NCI-H1048 (cell line): Measurements from ENCODE around the gene OPRL1.

Experiments used
- DNase-seq: peaks from one replicate; lab custom pipeline; 2025; lab: John Stamatoyannopoulos, UW

OPRL1 gene

DNA sequence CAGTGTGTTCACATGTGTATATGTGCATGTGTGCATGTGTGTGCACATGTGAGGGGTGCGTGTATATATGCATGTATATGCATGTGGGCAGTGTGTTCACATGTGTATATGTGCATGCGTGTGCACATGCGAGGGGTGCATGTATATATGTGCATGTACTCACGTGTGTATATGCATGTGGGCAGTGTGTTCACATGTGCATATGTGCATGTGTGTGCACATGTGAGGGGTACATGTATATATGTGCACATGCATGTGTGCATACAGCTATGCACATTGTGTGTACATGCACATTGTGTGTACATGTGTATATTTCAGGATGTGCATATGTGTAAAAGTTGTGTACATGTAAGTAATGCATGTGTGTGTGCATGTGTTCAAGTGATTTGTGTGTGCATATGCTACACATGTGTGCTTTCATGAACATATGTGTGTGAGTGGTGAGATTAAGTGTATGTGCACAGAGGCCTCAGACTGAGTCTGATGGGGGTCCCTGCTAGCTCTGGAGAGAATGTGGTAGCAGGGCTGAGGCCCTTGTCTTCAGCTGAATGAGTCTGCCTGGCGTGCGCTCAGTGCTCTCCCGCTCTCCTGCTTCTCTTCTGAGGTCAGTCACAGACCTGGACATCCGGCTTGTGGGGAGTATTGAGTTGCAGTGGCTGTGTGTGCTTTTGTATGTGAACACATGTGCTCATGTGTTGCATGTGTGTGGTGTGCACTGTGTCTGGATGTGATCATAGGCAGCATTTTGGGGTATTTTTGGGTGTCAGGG lies 64.4 kb downstream of the OPRL1 start:
- no peak for DNase-seq

DNA sequence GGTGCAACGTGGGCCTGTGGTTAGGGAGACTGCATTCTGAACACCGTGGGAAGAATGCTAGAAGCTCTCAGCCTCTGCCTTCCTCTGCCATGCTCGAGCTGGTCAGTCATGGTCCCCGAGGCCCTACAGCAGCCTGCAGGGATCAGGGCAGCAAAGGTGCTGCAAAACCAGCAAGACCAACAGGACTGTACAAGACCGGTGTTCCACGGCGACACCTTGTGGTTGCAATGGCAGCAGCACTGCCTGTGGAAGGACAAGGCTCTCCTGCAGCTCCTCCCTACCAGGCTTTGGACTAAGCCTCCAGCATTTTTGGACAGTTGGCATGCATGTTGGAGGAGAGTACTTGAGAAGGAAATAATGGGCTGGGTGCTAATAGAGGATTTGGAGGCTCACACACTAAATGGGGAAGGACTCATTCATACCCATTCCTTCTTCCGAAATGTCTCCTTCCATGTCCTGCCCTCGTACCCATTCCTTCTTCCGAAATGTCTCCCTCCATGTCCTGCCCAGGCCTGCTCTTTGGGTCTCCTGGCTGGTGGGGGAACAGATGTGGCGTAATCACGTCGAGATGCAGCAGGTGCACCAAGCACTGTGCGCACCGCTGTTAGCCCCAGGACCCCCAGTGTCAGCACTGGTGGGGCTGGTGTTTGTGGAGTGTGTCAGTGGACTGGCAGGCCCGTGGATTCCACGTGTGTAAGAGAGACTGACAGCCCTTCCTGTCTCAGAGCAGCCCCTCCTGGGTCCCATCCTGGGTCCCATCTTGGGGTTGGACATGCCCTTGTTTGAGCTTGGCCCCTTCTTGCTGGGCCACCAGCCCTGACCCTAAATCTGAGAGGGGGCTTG lies 65.8 kb downstream of the OPRL1 start:
- no peak for DNase-seq

DNA sequence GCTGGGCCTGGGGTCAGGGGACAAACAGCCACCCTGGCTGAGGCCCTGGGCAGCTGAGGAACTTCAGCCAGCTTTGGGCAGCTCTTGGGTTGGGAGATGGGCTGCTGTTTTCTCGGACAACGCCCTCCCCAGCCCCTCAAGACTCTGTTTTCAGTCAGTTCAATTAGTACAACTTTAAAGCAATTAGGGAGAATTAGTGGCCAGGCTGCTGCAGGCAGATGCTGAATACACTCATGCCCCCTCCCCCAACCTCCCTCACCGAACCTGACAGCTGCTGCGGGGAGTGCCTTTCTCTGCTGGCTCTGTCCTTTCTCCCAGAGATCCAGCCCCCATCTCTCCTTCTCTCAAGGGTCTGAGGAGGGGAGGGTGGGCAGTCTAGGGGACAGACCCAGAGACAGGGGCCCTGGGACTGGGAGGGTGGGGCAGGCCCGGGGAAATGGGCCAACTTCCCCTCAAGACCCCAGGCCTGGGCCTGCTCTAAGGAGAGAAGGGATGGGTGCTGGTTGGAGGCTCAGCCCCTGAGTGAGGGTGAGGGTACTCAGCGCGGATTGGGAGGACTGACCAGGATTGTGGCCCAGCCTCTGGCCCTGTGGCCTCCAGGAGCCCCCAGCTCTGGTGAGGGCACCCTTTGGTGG lies 66.5 kb downstream of the OPRL1 start:
- no peak for DNase-seq

DNA sequence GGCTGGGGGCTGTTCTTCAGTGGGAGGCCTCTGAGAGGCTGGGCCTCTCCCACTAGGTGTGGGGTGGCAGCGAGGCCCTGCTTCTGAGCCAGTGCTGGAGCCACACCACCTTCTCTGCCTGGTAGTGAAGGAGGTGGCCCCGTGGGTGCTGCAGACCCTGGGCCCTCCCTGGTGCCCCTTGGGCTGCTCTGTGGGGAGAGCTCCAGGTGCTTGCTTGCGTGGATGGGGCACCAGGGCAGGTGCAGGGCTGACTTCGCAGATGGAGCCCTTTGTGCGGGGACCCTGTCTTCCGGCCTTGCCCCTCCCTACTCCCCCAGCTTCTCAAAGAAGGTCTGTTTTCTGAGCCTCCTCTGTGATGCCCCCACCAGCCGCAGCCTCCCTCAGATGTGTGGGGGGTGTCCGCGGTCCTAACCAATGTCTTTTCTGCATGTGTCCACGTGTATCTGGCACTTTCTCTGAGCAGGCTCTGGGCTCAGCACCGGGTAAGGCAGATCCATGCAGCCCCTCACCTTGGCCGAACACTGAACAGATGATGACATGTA lies 67.1 kb downstream of the OPRL1 start:
- no peak for DNase-seq

DNA sequence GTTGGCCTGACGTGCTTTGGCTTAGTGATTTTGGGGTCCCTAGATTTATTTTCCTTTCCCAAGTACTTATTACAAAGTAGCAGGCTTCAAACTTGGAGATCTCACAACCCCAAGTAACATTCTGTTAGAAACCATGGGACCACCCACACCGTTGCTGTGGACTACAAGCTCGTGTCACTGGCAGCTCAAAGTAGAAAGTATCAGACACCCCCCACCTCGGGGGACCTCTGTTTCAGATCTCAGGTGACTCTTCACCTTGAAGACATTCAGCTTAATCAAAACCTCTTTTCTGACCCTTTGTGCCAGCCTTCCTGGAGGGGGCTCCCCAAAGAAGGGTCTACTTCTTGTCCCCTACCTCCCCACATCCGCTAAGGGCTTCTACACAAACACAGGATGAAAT lies 68.7 kb downstream of the OPRL1 start:
- DNase-seq = no peak

DNA sequence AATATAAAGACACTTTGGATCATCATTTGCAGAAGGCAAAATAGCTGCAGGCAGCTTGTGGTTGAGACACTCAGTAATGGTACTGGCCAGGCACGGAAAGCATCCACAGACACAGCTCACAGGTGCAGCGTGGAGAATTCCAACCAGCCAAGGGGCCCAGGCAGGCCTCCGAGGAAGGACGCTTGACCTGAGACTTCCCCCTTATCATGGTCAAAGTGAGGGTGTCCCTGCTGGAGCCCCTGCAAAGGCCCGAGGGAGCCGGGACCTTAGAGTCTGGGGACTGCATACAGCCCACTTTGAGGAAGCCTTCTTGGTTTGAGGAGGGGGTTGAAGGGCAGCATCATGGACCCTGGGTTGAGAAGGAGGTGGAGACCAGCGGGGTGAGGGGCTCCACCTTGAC lies 69.3 kb downstream of the OPRL1 start:
- no peak for DNase-seq

DNA sequence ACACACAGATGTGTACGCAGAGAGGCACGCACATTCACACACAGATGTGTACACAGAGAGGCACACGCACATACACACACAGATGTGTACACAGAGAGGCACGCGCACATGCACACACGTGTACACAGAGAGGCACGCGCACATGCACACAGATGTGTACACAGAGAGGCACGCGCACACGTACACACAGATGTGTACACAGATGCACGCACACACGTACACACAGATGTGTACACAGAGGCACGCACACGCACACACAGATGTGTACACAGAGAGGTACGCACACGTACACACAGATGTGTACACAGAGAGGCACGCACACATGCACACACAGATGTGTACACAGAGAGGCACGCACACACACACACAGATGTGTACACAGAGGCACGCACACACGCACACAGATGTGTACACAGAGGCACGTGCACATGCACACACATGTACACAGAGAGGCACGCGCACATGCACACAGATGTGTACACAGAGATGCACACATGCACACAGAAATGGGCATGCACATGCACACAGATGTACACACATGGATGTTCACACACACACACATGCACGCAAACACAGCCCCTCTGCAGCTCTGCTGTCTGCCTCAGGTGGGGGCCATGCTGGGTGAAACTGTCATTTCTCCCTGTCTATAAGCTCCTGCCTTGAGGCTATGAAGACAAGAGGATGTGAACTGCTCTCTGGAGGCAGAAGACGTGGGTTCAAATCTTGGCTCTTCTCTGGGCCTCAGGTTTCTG lies 70.1 kb downstream of the OPRL1 start:
- no peak for DNase-seq
